Activated CD4-positive, alpha-beta T cell treated with anti-CD3 and anti-CD28 coated beads, Interleukin-2, amount 10 ng/mL, durations not matched to agents 7 days and 5 days (primary cell): ENCODE data around the gene MAPK1. TPM values are rescaled to one million over a fixed set of nuclear protein-coding genes. Genes with fewer than 3 reads are reported as not detected.
A peak's percentile ranks its signal among the peaks of the same experiment; 100 is the strongest.
"Not testable (repeated sequence)": the region's sequence is repeated elsewhere in the genome, so short reads cannot be mapped to it uniquely, and the experiment has no call there.

Source experiments
- CTCF ChIA-PET: fragments of 350-600 bp; sonication (Branson Sonifier 250); formaldehyde crosslinking; loops from one replicate; lab custom pipeline; 2021; ENCODE audit warnings: antibody characterized with exemption; lab: Charles Lee
- POLR2A ChIA-PET: fragments of 350-600 bp; sonication (Branson Sonifier 250); formaldehyde crosslinking; loops from one replicate; lab custom pipeline; 2021; ENCODE audit warnings: antibody characterized with exemption; lab: Charles Lee
- DNase-seq: peaks from one replicate; pipeline ENCODE4 v3.0.0-alpha.2; 2020
- H3K27ac Mint-ChIP-seq: one replicate; pipeline ENCODE4 v1.8.0; 2021; ENCODE audit warnings: mild to moderate bottlenecking, moderate library complexity, mixed read lengths
- H3K27me3 Mint-ChIP-seq: one replicate; pipeline ENCODE4 v1.8.0; 2021; ENCODE audit warnings: mixed read lengths
- H3K36me3 Mint-ChIP-seq: one replicate; pipeline ENCODE4 v1.8.0; 2021; ENCODE audit warnings: low read depth, mixed read lengths
- H3K4me1 Mint-ChIP-seq: one replicate; pipeline ENCODE4 v1.8.0; 2021; ENCODE audit warnings: mixed read lengths
- H3K4me3 Mint-ChIP-seq: one replicate; pipeline ENCODE4 v1.8.0; 2021; ENCODE audit warnings: mild to moderate bottlenecking, moderate library complexity, mixed read lengths
- H3K9me3 Mint-ChIP-seq: one replicate; pipeline ENCODE4 v1.8.0; 2021; ENCODE audit warnings: mixed read lengths
- total RNA-seq, 2 experiments: library from RNA; stranded (reverse); gene quantifications; one replicate each; pipeline ENCODE4 v1.2.3, GENCODE V29; 2021

MAPK1 gene
- total RNA-seq, 2 experiments from 2014 or later, result 123 to 139 TPM

- Mint-ChIP-seq H3K9me3 (no peaks in the 10 kb centered on the region), H3K36me3 (no peaks in the 10 kb centered on the region), H3K27me3 (peaks cover 17% of the 10 kb centered on the region), H3K27ac (no peak overlapping the region), H3K4me1 (peaks cover 7% of the 10 kb centered on the region), H3K4me3 (no peak overlapping the region)
- DNase-seq, result no peak
- ChIA-PET CTCF (interaction anchor here (1.6 kb wide), 1 partner anchor 213 kb away, joined by 5 read pairs; the partner anchor contains the start of gene PPM1F), POLR2A (no interaction called here)
These were observed 127.5 kb downstream of the MAPK1 start for GRCh38 chr22:21739828-21740377.

- ChIA-PET POLR2A (no interaction called here), CTCF (no interaction called here)
- peaks cover 17% of the 10 kb centered on the region for H3K27me3 Mint-ChIP-seq
- H3K4me3 Mint-ChIP-seq, result no peak overlapping the region
- no peaks in the 10 kb centered on the region for H3K9me3 Mint-ChIP-seq
- H3K27ac Mint-ChIP-seq, result no peak overlapping the region
- H3K36me3 Mint-ChIP-seq, result no peaks in the 10 kb centered on the region
- peaks cover 16% of the 10 kb centered on the region for H3K4me1 Mint-ChIP-seq
- no peak for DNase-seq
These were observed 128.5 kb downstream of the MAPK1 start for GRCh38 chr22:21738966-21739365.

- ChIA-PET CTCF (no interaction called here), POLR2A (no interaction called here)
These were observed 129.4 kb downstream of the MAPK1 start for GRCh38 chr22:21738081-21738480.

GRCh38 chr22:21736948-21737347 lies 130.5 kb downstream of the MAPK1 start:
- peaks cover 21% of the 10 kb centered on the region for H3K27me3 Mint-ChIP-seq
- POLR2A ChIA-PET, result no interaction called here
- H3K27ac Mint-ChIP-seq, result no peak overlapping the region
- CTCF ChIA-PET, result no interaction called here
- H3K36me3 Mint-ChIP-seq, result no peaks in the 10 kb centered on the region
- H3K4me3 Mint-ChIP-seq, result peak overlapping the region; percentile 25
- H3K9me3 Mint-ChIP-seq, result no peaks in the 10 kb centered on the region
- DNase-seq, result no peak
- H3K4me1 Mint-ChIP-seq, result peaks cover 21% of the 10 kb centered on the region

More at GRCh38 chr22:21738081-21738480, 129.4 kb downstream of the MAPK1 start:
- Mint-ChIP-seq H3K9me3 (no peaks in the 10 kb centered on the region), H3K27me3 (peaks cover 21% of the 10 kb centered on the region), H3K4me3 (no peak overlapping the region), H3K4me1 (peaks cover 21% of the 10 kb centered on the region), H3K36me3 (no peaks in the 10 kb centered on the region), H3K27ac (no peak overlapping the region)
- DNase-seq, result no peak

GRCh38 chr22:21736084-21736642 lies 131.3 kb downstream of the MAPK1 start:
- POLR2A ChIA-PET, result interaction anchor here (0.6 kb wide), 1 partner anchor 13 kb away, joined by 10 read pairs; no protein-coding TSS in a partner anchor
- H3K4me1 Mint-ChIP-seq, result peaks cover 21% of the 10 kb centered on the region
- H3K9me3 Mint-ChIP-seq, result no peaks in the 10 kb centered on the region
- peaks cover 21% of the 10 kb centered on the region for H3K27me3 Mint-ChIP-seq
- H3K4me3 Mint-ChIP-seq, result peak overlapping the region; percentile 51
- H3K36me3 Mint-ChIP-seq, result no peaks in the 10 kb centered on the region
- no peak for DNase-seq
- CTCF ChIA-PET, result interaction anchor here (0.7 to 2.1 kb wide), 2 partner anchors 10 to 25 kb away, joined by 3 to 7 read pairs; no protein-coding TSS in a partner anchor
- no peak overlapping the region for H3K27ac Mint-ChIP-seq

GRCh38 chr22:21735200-21736083 lies 132.0 kb downstream of the MAPK1 start, which contains the start of gene YPEL1:
Gene YPEL1 (minus strand): TSS chr22:21735794. CDS start chr22:21710744, 25,050 bp downstream.
- Mint-ChIP-seq H3K27me3 (peaks cover 21% of the 10 kb centered on the region), H3K4me3 (peak within 1 kb of the TSS; percentile 91), H3K9me3 (no peaks in the 10 kb centered on the region), H3K36me3 (no peaks in the 10 kb centered on the region), H3K4me1 (peaks cover 21% of the 10 kb centered on the region), H3K27ac (peak within 1 kb of the TSS; percentile 96)
- POLR2A ChIA-PET, result interaction anchor here (0.6 kb wide), 1 partner anchor 14 kb away, joined by 10 read pairs; no protein-coding TSS in a partner anchor
- peak; percentile 94 for DNase-seq
- CTCF ChIA-PET, result interaction anchor here (0.7 to 2.1 kb wide), 2 partner anchors 9 to 26 kb away, joined by 3 to 7 read pairs; no protein-coding TSS in a partner anchor

- no peaks in the 10 kb centered on the region for H3K36me3 Mint-ChIP-seq
- peak; percentile 19 for DNase-seq
- peak overlapping the region; percentile 91 for H3K4me3 Mint-ChIP-seq
- ChIA-PET CTCF (interaction anchor here (0.6 to 2.1 kb wide), 3 partner anchors 9 to 69 kb away, joined by 3 to 7 read pairs (median 3); partner anchors contain the start of gene PPIL2), POLR2A (no interaction called here)
- peaks cover 21% of the 10 kb centered on the region for H3K4me1 Mint-ChIP-seq
- H3K27me3 Mint-ChIP-seq, result peaks cover 20% of the 10 kb centered on the region
- H3K9me3 Mint-ChIP-seq, result no peaks in the 10 kb centered on the region
- peak overlapping the region; percentile 96 for H3K27ac Mint-ChIP-seq
These were observed 132.8 kb downstream of the MAPK1 start for GRCh38 chr22:21734540-21735199.

GRCh38 chr22:21731503-21731902 lies 135.9 kb downstream of the MAPK1 start:
- Mint-ChIP-seq H3K9me3 (no peaks in the 10 kb centered on the region), H3K4me3 (no peak overlapping the region)

GRCh38 chr22:21730535-21731308 lies 136.7 kb downstream of the MAPK1 start:
- Mint-ChIP-seq H3K4me1 (peaks cover 24% of the 10 kb centered on the region), H3K9me3 (no peaks in the 10 kb centered on the region), H3K27ac (no peak overlapping the region), H3K36me3 (no peaks in the 10 kb centered on the region), H3K27me3 (peaks cover 4% of the 10 kb centered on the region), H3K4me3 (no peak overlapping the region)
- POLR2A ChIA-PET, result no interaction called here
- no peak for DNase-seq
- CTCF ChIA-PET, result interaction anchor here (1.4 kb wide), 1 partner anchor 10 kb away, joined by 3 read pairs; no protein-coding TSS in a partner anchor

More at GRCh38 chr22:21731503-21731902, 135.9 kb downstream of the MAPK1 start:
- H3K27me3 Mint-ChIP-seq, result peaks cover 4% of the 10 kb centered on the region
- no peak for DNase-seq
- no peak overlapping the region for H3K27ac Mint-ChIP-seq
- POLR2A ChIA-PET, result no interaction called here
- H3K36me3 Mint-ChIP-seq, result no peaks in the 10 kb centered on the region
- H3K4me1 Mint-ChIP-seq, result peaks cover 24% of the 10 kb centered on the region
- CTCF ChIA-PET, result no interaction called here

- H3K9me3 Mint-ChIP-seq, H3K4me3 Mint-ChIP-seq, H3K27me3 Mint-ChIP-seq, DNase-seq, POLR2A ChIA-PET, H3K36me3 Mint-ChIP-seq, H3K27ac Mint-ChIP-seq: not testable (repeated sequence)
- CTCF ChIA-PET, result interaction anchor here (0.6 to 1.4 kb wide), 3 partner anchors 9 to 26 kb away, joined by 3 to 4 read pairs (median 3); no protein-coding TSS in a partner anchor
- peaks cover 13% of the 10 kb centered on the region for H3K4me1 Mint-ChIP-seq
These were observed 138.3 kb downstream of the MAPK1 start for GRCh38 chr22:21729184-21729583.

- peaks cover under 1% of the 10 kb centered on the region for H3K27me3 Mint-ChIP-seq
- H3K4me3 Mint-ChIP-seq, result no peak overlapping the region
- H3K9me3 Mint-ChIP-seq, result no peaks in the 10 kb centered on the region
- H3K27ac Mint-ChIP-seq, result no peak overlapping the region
- peaks cover 6% of the 10 kb centered on the region for H3K4me1 Mint-ChIP-seq
- H3K36me3 Mint-ChIP-seq, result no peaks in the 10 kb centered on the region
- POLR2A ChIA-PET, result no interaction called here
- CTCF ChIA-PET, result interaction anchor here (0.6 kb wide), 1 partner anchor 91 kb away, joined by 4 read pairs; no protein-coding TSS in a partner anchor
- DNase-seq, result no peak
These were observed 139.2 kb downstream of the MAPK1 start for GRCh38 chr22:21728270-21728669.
